ENCODE data around the gene ZNF611. TPM values are rescaled to one million over a fixed set of nuclear protein-coding genes. Genes with fewer than 3 reads are reported as not detected.

ZNF611 gene
- total and polyA plus RNA-seq, 2 of the 13 experiments (the other 11 are each of a cell fraction or from before 2014, with no cell fraction given), result 2.7 to 4.1 TPM

GRCh38 chr19:52749780-52750179 is 14.9 kb upstream of the ZNF611 start:
- peaks cover 11% of the 10 kb centered on the region for H3K9me3 ChIP-seq (ENCODE audit: low read length)
- no peak overlapping the region for H3K9ac ChIP-seq (ENCODE audit: insufficient read depth, low read depth, low read length)
- no peak overlapping the region for H3K27ac ChIP-seq (ENCODE audit: extremely low read length, insufficient read depth, low read length)
- H3K4me1 ChIP-seq (ENCODE audit: insufficient read depth, low read length), result 0 out of 2 replicates have a peak, but pooled peaks cover 9% of the 10 kb centered on the region
- H3K4me3 ChIP-seq (replicated peaks in 1 of 3; ENCODE audit: insufficient read depth in 1 of 3, low read depth in 2 of 3, low read length in 3 of 3), result no peak overlapping the region
- H4K20me1 ChIP-seq (ENCODE audit: insufficient read depth, low read length), result no peaks in the 10 kb centered on the region
- in situ Hi-C loops (cut with HindIII; ENCODE audit: extremely low pct_ligation_motif_present, low pct_unique_long_range_greater_than_20kb) (no loop called here), intact Hi-C loops (cut with micrococcal nuclease; ENCODE audit: unreplicated experiment) (loop anchor here (10.0 kb wide), 1 partner anchor 425 kb away; no protein-coding TSS in a partner anchor)
- WGBS (ENCODE audit: low lambda C conversion rate), result 45% methylated on average over 4 of the region's 4 CpGs
- ChIA-PET POLR2A (no interaction called here), CTCF (ENCODE audit: low intra/inter-chr PET ratio, low total read pairs) (no interaction called here)
- FAIRE-seq (no peak), ATAC-seq (no peak), DNase-seq (ENCODE audit: low spot score) (no peak)
- no peak for TF ChIP-seq CEBPG (CRISPR knock-in tag; IDR thresholded peaks at IDR 0.05)
- TF ChIP-seq ZMYM4 (CRISPR knock-in tag; IDR thresholded peaks at IDR 0.05), result no peak
- TF ChIP-seq, protein P1, sequence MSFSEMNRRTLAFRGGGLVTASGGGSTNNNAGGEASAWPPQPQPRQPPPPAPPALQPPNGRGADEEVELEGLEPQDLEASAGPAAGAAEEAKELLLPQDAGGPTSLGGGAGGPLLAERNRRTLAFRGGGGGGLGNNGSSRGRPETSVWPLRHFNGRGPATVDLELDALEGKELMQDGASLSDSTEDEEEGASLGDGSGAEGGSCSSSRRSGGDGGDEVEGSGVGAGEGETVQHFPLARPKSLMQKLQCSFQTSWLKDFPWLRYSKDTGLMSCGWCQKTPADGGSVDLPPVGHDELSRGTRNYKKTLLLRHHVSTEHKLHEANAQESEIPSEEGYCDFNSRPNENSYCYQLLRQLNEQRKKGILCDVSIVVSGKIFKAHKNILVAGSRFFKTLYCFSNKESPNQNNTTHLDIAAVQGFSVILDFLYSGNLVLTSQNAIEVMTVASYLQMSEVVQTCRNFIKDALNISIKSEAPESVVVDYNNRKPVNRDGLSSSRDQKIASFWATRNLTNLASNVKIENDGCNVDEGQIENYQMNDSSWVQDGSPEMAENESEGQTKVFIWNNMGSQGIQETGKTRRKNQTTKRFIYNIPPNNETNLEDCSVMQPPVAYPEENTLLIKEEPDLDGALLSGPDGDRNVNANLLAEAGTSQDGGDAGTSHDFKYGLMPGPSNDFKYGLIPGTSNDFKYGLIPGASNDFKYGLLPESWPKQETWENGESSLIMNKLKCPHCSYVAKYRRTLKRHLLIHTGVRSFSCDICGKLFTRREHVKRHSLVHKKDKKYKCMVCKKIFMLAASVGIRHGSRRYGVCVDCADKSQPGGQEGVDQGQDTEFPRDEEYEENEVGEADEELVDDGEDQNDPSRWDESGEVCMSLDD (CRISPR knock-in tag; IDR thresholded peaks at IDR 0.05; ENCODE audit: borderline replicate concordance), result no peak
- no peak for TF ChIP-seq HDAC6 (IDR thresholded peaks at IDR 0.05; ENCODE audit: low read depth, low read length)
- TF ChIP-seq PPARG (CRISPR knock-in tag; conservative IDR thresholded peaks at IDR 0.05), result no peak
- TF ChIP-seq, protein P2, sequence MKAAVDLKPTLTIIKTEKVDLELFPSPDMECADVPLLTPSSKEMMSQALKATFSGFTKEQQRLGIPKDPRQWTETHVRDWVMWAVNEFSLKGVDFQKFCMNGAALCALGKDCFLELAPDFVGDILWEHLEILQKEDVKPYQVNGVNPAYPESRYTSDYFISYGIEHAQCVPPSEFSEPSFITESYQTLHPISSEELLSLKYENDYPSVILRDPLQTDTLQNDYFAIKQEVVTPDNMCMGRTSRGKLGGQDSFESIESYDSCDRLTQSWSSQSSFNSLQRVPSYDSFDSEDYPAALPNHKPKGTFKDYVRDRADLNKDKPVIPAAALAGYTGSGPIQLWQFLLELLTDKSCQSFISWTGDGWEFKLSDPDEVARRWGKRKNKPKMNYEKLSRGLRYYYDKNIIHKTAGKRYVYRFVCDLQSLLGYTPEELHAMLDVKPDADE (CRISPR knock-in tag; IDR thresholded peaks at IDR 0.05), result no peak
- no TSS peak for BruUV-seq (replicated peaks)
- no peak overlapping the region for H3K4me2 ChIP-seq (ENCODE audit: low read depth, low read length)
- no peaks in the 10 kb centered on the region for H3K79me2 ChIP-seq (ENCODE audit: insufficient read depth, low read length)
- H3K27me3 ChIP-seq (ENCODE audit: control insufficient read depth in 1 of 2, insufficient read depth in 2 of 2, low read length in 2 of 2), result no peaks in the 10 kb centered on the region
- no peaks in the 10 kb centered on the region for H3K36me3 ChIP-seq (replicated peaks in 1 of 2; ENCODE audit: control insufficient read depth in 1 of 2, insufficient read depth in 2 of 2, low read length in 2 of 2)
- no peak overlapping the region for H2AFZ ChIP-seq (ENCODE audit: low read length)

All from HepG2 (cell line).